Inflammatory macrophage treated with lipopolysaccharide for 1 hour (primary cell): ENCODE data around the gene RASD2.
"Not testable (repeated sequence)": the region's sequence is repeated elsewhere in the genome, so short reads cannot be mapped to it uniquely, and the experiment has no call there.

Experiments used
- DNase-seq, 2 donors: peaks; one replicate each; pipeline ENCODE4 v3.0.0-alpha.2; 2020 to 2022

The RASD2 gene, protein sequence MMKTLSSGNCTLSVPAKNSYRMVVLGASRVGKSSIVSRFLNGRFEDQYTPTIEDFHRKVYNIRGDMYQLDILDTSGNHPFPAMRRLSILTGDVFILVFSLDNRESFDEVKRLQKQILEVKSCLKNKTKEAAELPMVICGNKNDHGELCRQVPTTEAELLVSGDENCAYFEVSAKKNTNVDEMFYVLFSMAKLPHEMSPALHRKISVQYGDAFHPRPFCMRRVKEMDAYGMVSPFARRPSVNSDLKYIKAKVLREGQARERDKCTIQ

DNA sequence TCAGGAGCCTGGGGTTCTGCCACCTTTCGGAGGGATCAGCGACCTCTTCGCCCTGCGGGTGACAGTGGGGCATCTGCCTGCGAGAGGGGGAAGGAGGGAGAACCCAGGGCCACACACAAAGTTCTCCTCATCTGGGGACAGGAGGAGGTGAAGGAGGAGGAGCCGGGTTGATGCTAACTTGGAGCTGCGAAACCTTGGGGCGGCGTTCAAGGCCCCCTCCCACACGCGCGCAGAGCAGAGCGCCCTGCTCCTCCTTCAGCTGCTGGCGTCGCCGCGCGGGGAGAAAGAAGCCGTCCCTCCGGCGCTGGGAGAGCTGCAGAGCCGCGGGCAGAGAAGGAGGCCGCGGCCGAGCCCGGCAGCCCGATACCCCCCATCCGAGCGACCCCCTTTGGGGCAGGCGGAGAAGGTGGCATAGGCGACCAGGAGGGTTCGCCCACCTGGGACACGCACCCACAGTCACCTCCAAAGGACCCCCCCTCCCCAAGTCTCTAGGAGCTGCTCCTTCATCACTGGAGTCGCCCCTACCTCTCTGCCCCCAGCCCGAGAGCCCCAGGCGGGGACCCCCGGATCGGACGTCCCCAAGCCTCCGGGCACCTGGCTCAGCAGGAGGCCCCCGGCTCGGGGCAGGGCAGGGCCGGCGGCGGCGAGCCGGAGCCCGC is at the start of gene RASD2:
Gene RASD2 (plus strand): TSS at position 237 of the 659 bp plus-strand sequence. CDS start 5,979 bp downstream, outside the sequence.
- DNase-seq: no peak

DNA sequence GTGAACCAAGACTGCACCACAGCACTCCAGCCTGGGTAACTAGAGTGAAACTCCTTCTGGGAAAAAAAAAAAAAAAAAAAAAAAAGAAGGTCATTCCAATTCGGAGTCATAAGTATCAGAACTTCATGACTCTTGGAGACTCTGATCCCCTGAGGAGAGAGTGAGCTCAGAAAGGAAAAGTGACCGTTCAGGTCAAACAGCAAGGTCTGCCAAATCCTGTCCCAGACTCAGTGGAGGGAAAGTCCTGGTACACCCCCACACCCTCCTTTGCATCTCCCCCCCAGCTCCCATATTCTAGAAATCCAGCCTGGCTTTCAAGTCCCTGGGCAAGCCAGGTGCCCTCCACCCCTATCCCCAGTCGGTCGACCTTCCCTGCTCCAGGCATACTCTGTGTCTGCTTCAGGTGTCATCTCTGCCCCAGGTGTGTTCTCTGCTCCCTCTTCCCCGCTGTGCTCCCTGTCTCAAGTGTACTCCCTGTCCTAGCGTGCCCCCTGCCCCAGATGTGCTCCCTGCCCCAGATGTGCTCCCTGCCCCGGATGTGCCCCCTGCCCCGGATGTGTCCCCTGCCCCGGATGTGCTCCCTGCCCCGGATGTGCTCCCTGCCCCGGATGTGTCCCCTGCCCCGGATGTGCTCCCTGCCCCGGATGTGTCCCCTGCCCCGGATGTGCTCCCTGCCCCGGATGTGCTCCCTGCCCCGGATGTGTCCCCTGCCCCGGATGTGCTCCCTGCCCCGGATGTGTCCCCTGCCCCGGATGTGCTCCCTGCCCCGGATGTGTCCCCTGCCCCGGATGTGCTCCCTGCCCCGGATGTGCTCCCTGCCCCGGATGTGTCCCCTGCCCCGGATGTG is 49.3 kb upstream of the RASD2 start:
- not testable (repeated sequence) for DNase-seq

DNA sequence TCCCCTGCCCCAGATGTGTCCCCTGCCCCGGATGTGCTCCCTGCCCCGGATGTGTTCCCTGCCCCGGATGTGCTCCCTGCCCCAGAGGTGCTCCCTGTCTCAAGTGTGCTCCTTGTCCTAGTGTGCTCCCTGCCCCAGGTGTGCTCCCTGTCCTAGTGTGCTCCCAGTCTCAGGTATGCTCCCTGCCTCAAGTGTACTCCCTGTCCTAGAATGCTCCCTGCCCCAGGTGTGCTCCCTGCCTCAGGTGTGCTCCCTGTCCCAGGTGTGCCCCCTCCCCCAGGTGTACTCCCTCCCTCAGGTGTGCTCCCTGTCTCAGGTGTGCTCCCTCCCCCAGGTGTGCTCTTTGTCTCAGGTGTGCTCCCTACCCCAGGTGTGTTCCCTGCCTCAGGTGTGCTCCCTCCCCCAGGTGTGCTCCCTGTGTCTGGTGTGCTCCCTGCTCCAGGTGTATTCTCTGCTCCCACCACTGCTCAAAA is 48.7 kb upstream of the RASD2 start:
- no peak for DNase-seq

DNA sequence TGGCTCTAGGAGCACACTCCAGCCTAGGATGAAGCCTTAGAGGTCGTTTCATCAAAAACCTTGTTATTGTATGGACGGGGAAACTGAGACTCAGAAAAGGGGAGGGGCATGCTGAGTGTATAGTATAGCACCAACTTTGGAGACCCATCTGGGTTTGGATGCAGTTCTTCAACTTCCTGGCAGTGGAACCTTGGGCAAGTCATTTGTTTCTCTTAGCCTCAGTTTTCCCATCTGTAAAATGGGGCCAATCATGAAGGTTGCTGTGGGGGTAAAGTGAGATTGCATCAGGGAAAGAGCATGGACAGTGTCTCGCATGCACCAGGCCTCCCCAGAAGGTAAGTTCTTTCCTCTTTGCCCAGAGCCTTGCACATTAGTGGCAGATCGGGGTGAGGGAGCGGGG is 47.6 kb upstream of the RASD2 start:
- DNase-seq: no peak

DNA sequence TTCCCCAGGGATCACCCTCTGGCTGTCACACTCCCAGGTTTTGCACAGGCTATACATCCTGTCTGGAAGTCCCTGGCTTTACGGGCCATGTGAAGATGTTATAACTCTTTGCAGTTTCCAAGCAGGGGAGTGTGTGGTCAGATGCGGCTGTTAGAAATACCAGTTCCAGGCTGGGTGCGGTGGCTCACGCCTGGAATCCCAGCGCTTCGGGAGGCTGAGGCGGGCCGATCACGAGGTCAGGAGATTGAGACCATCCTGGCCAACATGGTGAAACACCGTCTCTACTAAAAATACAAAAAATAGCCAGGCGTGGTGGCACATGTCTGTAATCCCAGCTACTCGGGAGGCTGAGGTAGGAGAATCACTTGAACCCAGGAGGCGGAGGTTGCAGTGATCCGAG is 44.9 kb upstream of the RASD2 start:
- DNase-seq: not testable (repeated sequence)

DNA sequence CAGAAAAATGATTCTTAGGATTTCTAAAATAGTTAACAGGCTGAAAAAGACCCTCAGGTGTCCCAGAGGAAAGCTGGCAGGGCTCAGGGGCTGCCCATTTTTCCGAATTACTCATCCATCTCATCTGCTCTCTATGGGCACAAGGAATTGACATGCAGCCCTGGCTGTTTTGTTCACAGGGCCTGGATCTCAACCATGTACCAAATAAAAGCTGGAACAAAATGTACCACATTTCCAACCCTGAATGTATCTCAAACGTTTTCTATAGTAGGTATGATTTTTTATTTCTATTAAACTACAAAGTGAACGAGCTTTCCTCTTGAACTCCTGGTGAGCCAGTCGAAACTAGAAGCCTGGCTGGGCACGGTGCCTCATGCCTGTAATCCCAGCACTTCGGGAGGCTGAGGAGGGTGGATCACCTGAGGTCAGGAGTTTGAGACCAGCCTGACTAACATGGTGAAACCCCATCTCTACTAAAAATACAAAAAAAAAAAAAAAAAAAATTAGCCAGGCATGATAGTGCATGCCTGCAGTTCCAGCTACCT is 43.8 kb upstream of the RASD2 start:
- DNase-seq: no peak

DNA sequence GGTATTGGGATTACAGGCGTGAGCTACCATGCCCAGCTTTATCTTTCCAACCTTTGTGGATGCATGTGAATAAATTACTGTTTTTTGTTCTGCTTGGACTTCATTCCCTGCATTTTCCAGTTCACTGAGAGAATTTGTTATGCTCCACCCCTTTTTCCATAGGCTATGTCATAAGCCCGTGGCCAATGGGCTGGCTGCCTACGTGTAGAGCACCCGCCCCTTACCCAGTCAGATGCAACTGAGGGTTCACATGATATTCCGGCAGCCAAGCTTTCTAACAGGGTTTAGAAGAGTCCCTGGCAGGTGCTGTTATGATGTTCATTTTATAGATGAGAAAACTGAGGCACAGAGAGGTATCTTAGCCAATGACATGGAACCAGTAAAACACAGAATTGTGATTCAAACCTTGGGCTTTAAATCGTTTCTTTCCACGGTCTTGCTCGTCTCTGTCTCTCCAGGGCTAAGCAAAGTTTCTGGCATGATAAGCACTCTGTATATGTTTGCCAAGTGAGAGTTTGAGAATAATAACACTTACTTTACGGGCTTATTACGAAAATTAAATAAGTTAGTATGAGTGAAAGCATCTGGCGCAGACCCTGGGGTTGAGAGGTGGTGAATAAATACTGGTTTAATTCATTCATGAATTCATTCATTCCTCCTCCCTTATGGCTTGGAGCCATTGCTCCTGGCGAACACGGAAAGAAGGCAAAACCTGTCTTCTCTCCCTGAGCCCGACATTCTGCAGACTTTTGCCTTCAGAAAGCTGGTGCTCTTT is 42.4 kb upstream of the RASD2 start:
- no peak for DNase-seq

DNA sequence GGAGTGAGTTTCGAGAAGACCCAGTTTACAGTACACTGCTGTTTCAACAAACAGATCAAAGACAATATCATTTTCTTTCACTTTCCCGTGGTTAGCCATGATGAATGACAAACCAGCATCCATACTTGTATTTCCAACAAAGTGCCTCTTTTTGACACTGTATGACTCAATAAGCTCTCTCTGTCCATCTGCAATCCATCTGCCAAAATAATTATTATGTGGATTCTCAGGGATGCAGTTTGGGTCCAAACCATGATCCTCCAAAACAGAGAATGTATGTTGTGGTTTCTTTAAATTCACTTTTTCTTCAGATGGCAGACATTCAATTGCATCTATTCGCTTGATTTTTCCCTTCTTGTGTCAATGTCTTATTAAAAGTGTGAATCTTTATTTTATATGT is 37.8 kb upstream of the RASD2 start:
- DNase-seq: no peak

DNA sequence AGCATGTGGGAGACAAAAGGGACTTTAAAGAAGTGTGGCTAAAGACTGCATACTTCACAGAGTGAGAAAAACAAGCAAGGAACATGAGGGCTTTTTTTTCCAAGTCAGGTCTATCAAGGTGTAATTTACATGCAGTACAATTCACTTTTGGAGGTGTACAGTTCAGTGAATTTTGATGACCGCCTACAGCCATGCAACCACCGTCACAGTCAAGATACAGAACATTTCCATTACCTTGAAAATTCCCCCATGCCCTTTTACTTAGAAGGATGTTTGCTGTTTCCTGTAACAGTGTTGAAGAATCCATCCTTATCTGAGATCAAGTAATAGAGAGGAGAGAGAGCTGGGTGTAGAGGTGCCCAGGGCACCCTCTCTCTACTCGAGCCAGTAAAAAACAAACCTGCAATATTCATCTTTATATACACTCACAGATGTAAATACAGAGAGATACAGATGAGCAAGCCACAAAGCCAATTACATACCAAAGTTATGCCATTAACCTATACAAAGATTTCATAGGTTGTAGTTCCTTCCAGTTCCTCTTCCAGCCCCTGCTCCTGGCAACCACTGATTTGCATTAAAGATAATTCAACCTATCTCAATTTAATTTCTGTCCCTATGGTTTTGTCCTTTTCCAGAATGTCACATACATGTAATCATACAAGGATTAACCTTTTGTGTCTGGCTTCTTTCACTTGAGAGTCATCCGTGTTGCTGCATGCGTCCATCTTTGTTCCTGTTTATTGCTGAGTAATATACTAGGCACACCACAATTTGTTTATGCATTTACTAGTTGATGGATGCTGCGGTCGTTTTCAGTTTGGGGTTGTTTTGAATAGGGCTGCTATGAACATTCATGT is 35.0 kb upstream of the RASD2 start:
- no peak for DNase-seq

DNA sequence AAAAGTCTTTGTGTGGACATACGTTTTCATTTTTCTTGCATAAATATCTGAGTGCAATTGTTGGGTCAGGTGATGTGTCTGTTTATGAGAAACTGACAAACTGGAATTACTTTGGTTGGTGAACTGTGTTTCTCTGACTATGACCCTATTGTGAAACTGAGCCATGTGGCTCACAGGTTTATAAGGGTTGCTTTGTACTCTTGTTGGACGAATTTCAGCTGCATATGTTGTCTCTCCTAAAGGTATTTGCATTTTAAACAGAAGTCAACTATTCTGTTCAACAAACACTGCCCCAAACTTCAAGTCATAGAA is 34.4 kb upstream of the RASD2 start:
- DNase-seq: no peak

DNA sequence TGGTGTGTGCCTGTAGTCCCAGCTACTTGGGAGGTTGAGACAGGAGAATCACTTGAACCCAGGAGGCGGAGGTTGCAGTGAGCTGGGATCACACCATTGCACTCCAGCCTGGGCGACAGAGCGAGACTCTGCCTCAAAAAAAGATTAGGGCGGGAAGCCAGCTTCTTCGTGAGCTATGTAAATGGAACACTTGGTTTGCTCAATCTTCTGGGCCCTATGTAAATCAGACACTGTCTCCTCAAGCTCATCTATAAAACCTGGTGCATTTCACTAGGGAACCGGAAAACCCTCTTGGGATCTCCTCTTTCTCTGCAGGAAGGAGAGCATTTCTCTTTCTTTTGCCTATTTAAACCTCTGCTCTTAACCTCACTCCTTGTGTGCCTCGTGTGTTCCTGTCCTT is 32.8 kb upstream of the RASD2 start:
- not testable (repeated sequence) for DNase-seq

DNA sequence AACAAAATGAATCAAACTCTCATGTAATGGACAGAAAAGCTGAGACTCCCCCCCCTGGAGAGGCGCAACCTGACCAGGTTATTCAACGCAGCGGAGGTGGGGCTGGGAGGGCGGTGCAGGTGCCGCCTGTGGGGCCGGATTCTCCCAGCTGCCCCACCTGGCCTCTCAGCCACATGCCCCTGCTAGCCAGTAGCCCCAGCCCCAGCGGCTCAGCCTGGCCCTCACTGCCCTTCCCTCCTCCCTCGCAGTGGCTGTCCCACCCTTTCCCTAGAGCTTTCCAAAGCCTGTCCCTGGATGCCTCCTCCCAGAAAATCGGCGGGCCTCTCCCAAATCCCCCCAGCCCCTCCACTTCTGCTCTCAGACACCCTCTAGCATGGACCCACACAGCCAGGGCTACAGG is 31.2 kb upstream of the RASD2 start:
- DNase-seq: no peak

DNA sequence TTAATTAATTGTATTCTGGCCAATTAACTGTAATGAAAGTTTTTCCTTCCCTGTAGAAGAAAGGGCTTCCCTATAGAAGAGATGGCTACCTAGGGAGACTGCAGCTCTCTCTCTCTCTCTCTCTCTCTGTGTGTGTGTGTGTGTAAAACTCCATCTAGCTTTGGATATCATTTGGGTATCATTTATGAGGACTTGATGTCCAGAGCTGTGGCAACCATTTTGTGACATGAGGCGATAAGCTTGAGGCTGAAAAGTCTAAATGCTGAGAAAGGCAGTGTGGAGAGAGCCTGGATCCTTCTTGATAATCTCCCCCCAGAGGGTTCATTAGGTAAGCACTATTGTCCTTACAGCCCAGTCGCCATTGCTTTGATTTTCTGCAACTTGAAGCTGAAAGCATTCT is 30.7 kb upstream of the RASD2 start:
- no peak for DNase-seq

DNA sequence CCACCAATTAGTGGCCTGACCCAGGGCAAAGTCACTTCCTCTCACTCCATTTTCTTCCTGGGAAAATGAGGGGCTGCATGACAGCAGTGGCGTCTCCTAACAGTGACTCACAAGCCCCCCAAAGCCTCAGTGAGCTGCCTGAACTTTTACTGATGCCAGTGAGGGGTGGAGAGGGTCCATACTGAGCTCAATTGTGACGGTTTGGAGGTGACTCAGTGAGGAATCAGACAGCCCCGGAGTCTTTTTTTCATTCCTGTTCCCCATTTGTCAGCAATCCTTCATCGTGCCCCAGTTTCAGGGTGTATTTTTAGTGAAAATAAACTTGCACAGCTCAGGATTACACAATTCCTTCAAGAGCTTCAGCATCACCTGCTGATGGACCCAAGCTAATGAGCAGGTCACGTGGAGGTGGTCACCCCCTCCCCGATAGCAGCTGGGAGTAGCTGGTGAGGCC is 30.1 kb upstream of the RASD2 start:
- DNase-seq: no peak

DNA sequence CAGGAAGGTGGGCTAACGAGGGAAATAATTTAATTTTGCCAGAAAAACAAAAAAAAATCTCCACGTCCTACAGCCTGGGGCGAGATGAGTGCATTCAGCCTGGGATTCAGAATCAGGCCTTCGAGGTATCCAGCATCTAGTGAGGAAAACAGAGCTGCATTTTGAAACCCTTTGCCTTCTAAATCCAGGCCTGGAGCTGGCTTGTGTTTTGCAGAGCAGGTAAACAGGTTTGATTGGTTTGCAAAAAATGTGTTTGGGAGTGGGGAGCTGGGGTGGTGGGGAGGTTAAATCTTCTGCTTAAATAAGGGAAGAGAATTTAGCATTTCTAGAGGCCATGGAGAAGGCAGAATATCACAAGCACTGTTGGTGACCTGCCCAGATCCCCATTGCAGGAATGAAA is 29.7 kb upstream of the RASD2 start:
- no peak for DNase-seq

DNA sequence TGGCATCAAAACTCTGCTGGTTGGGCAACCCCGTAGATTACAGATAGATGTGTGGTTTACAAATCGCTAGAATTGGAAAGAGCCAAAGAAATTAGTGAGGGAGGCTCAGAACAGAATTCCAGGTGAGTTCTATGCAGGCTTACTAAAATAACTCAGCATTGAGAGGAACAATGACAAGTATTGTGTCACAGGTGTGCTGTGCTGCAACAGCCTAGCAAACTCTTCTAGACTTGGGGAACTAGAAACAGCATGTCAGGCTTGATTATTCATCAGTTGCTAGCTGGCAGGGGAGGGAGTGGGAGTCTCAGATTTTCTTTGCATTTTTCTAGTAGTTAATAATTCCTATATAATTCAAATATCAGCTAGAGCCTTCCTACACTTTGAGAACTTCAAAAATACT is 26.3 kb upstream of the RASD2 start:
- no peak for DNase-seq

DNA sequence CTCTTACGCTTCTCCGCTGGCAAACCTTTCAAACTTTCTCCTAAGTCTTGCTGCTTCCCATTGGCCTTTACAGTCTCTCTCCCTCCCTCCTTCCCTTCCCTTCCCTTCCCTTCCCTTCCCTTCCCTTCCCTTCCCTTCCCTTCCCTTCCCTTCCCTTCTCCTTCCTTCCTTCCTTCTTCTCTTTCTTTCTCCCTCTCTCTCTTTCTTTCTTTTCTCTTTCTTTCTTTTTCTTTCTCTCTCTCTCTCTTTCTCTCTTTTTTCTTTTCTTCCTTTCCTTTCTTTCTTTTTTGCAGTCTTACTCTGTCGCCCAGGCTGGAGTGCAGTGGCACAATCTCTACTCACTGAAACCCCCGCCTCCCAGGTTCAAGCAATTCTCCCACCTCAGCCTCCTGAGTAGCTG is 24.7 kb upstream of the RASD2 start:
- not testable (repeated sequence) for DNase-seq

DNA sequence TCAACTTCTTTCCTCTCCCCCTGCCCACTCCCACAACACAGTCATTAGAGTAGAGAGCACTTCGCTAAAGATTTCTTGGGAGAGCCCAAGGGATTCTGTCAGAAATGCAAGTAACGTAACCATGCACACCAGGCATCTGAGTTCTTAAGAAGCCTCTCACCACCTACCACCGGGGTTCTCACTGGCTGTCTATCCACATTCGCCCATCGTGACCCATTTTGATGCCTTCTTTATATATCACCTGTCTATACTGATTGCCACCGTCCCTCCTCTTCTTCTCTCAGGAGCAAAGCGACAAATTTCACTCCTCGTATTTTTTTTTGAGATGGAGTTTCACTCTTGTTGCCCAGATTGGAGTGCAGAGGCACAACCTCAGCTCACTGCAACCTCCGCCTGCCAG is 23.9 kb upstream of the RASD2 start:
- no peak for DNase-seq

DNA sequence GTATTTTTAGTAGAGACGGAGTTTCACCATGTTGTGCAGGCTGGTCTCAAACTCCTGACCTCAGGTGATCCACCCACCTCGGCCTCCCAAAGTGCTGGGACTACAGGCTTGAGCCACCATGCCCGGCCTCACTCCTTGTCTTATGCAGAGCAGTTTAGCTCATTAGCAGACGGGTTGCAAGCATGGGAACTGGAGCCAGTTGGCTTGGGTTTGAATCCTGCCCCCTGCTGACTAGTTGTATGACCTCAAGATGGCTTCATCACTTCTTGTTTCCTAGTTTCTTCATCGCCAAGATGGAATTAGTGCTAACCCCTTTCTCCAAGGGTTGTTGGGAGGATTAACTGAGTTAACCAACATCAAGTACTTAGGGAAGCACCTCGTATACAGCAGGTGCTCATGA is 23.4 kb upstream of the RASD2 start:
- DNase-seq: no peak

DNA sequence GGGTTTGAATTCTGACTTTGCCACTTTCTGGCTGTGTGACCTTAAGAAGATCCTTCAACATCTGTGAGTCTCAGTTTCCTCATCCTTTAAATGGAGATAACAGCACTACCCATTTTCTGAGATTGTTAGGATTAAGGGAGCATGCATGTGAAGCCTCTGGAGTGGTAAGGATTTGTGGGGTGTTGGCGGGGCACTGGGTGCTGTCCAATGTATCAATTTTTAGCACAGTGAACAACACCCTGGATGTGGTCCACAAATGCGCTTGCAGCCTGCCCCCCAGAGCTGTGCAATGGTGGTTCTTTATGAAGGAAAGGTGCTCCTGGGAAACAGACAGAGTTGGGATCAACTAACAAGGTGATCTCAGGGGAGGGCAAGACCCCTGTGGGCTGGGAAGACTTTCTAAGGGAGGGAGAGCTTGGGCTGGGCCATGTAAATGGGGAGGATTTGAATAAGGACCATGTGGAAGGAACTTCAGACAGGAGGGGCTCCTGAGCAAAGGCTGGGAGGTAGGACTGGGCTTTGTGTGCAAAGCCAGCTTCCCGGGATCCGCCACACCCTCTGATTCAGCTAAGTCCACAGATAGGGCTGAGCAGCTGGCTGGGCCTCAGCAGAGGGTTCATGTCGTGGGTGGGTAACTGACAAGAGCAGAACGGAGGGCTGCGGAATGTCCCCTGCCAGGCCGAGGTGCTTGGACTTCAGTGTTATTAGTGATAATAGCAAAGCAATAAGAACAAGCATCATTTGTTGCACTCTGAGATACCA is 22.7 kb upstream of the RASD2 start:
- no peak for DNase-seq

DNA sequence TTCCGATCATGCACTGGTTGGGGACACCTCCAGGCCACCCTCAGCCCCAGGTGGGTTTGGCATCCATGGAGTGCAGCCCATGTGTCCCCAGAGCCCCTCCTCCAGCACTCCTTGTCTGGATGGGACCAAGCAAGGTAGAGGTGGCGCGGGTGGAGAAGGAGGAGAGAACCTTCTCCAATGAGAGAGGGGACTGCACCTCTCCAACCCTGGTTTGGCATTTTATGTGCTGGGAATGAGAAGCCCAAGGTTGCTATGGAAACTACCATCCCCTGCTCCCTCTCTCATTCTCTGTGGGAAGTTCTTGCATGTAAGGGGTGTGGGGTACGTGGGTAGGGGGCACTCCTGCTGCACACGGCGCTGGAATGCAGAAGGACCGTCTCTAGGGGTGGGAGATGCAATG is 21.8 kb upstream of the RASD2 start:
- DNase-seq: no peak
